Activated CD4-positive, alpha-beta T cell treated with anti-CD3 and anti-CD28 coated beads for 24 hours (primary cell): ENCODE results near the gene TRAPPC5.

Experiments
- DNase-seq, 2 donors: peaks; one replicate each; pipeline ENCODE4 v3.0.0-alpha.2; 2020; ENCODE audit warnings: low read depth in 2 of 2

Gene TRAPPC5

DNA sequence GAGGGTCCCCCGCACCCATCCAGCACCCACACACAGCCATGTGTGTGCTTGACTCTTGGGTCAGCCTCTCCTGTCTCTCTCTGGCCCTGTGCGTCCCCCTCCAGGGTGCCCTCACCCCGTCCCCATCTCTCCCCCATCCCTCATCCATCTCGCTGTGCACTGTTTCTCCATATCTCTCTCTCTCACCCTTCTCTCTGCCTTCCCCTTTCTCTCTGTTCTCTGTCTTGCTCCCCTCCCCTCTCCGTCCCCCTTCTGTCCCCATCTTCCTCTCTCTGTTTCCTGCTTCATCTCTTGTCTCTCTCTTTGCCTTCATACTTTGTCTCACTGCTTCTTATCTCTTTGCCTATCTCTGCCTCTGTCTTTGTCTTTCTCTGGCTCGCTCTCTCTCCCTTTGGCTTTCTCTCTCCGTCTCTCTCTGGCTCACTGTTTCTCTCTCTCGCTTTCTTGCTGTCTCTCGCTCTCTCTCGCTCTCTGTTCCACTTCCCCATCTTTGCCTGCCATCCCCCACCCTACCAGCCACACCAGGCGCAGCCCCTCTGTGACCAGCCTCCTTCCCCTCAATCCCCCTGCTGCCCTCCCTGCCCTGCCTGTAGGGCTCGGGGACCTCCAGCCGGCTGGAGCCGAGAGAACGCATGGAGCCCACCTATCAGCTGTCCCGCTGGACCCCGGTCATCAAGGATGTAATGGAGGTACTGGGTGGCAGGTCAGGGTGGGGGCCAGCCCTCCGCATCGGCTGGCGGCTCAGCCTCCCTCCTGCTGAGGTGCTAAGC lies 34.8 kb upstream of the TRAPPC5 start:
- DNase-seq = no peak

DNA sequence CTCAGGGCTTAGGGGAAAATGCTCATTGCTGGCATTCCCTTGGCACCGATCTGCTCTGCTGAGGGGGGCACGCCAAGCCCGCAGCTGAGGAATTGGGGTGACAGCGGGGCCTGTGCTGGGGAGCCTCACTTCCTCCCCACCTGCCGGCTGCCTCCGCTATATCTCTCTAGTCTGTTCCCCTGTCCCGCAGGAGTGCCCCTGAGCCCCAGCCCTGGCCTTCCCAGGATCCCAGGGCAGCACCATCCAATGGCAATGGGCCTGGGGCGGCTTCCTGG lies 34.3 kb upstream of the TRAPPC5 start:
- no peak for DNase-seq

DNA sequence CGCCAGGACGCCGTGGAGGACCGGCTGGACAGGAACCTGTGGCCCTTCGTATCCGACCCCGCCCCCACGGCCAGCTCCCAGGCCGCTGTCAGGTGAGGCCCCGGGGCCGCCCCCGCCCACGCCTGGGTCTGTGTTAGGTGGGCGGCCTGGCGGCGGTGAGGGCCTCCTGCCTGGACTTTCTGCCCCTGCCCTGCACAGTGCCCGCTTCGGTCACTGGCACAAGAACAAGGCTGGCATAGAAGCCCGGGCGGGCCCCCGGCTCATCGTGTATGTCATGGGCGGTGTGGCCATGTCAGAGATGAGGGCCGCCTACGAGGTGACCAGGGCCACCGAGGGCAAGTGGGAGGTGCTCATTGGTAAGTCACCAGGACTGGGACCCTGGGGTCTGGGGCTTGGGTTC lies 33.5 kb upstream of the TRAPPC5 start:
- no peak for DNase-seq

DNA sequence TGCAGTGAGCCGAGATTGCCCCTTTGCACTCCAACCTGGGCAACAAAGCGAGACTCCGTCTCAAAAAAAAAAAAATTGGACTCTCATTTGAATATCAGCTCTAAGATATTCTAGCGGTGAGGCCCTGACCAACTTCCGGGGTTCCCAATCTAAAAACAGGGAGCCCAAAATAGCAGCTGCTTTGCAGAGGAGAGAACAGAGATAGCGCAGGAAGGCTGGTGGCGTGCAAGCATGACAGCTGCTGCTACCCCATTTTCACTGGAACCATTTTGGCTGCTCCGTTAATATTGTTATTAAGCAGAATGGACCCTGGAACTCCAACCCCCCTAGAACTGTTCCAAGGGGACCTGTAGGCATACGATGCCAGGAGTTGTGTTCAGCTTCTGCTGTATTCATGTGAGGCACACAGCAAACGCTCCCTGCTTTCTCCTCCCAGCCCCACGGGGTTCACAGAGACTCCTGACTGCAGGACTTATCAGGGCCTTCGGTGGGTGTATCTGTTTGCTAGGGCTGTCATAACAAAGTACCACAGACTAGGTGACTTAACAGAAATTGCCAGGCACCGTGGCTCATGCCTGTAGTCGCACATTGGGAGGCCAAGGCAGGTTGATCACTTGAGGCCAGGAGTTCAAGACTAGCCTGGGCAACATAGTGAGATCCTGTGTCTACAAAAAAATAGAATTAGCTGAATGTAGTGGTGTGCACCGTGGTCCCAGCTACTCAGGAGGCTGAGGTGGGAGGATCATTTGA lies 32.2 kb upstream of the TRAPPC5 start:
- DNase-seq = no peak

DNA sequence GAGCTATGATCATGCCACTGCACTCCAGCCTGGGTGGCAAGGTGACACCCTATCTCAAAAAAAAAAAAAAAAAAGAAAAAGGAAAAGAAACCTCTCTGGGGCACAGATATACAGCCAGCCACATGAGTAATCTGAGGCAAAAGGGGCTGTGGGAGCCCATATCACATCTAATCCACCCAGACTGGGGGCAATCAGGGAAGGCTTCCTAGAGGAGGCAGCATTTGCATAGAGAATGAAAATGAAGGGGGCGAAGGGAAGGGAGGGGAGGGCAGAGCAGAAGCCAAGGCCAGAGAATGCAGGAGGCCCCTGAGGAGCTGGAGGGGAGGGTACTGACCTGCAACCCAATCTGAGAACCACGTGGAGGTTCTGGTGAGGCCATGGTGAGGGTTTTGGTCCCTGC lies 30.5 kb upstream of the TRAPPC5 start:
- DNase-seq = no peak

DNA sequence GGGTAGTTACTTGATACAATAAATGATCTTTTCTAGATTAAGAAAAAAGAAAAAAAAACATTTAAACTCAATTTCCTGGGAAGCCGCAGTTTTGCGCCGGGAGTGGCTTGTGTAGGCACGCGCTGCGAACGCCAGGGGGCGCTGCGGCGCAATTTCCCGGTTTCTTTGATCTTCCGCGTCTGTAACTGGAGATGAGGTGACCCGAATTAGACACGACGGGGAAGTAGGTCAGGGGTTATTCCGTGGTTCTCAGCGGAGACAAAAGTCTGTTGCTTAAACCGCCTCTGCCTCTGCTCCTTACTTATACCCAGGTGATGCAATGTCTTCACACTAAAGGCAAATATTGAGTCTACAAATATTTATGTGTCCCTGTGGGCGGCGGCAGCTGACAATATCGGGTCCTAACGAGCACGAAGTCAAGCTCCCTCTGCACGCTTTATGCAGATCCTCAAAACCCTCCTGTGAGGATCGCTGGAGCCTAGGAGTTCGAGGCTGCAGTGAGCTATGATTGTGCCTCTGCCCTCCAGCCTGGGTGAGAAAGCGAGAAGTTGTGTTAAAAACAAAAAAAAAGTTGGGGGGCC lies 28.5 kb upstream of the TRAPPC5 start:
- DNase-seq = peak; percentile 79 to 82

DNA sequence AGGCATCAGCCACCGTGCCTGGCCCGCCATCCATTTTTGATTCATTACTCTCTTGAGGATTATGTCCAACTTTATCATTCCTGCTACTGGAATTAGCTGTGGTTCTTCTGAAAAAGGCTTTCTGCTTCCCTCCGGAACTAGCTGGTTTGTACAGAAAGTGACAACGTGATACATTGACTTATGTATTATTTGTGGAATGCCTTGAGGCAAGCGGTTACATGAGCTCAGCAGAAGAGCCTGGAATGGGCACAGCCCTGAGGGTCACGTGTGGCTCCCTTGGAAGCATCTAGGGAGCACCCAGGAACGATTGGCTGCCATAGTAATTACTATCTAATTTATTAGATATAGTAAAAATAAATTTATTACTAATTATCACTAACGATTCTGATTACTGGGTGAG lies 26.2 kb upstream of the TRAPPC5 start:
- no peak for DNase-seq

DNA sequence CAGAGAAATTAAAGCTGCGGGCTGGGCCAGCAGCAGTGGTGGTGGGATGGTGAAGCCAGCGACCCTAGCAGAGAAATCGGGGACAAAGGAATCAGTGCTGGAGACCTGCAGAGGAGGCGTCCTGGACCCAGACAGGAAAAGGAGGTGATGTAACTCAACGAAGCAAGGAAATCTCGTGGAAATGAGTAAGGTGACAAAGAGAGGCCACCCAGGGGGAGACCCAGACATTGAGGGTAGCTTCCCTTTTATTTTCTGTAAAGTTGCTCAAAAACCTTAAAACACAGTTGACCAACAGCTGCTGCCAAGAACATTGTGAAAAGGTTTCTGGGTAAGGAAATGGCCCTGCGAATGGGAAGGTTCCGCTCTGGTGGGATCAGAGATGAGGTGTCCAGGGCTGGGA lies 25.1 kb upstream of the TRAPPC5 start:
- DNase-seq = no peak

DNA sequence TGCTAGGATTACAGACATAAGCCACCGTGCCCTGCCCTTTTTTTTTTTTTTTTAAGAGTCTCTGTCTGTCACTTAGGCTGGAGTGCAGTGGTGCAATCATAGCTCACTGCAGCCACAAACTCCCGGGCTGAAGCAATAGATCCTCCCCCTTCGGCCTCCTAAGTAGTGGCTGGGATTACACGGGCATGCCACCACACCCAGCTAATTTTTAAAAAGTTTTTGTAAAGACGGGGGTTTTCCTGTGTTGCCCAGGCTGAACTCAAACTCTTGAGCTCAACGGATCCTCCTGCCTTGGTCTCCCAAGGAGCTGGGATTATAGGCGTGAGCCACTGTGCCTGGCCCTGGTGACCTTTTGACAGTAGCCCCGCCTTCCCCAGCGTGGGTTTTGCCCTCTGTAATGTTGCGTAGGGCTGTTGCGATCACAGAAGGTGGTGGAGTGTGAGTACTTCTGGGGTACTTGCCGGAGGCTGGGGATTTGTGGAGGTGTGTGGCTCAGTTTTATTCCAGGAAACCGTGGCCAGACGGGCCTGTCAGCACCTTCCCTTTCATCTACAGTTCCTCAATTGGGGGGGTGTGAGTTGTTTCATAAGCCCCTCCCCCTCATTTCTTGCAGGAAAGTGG lies 23.4 kb upstream of the TRAPPC5 start:
- no peak for DNase-seq

DNA sequence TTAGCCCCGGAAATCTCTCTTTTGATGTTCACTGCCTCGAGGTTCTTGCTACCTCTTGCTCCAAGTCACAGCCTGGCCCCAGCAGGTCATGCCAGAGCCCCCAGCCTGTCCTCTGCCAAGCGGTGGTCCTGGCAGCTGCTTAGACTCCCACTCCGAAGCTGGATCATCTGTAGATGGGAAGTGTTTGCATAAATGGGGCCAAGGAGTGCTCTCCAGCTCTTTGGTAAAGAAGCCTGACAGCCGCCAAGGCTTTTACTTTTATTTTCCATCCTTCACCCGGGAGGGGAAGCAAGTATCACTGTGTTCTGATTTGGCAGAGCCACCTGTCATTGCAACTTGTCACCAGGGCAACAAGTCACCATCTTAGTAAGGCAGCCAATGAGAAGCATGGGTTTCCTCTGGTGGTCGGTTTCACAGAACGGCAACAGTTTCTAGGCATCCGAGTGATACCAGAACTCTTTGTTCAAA lies 22.4 kb upstream of the TRAPPC5 start:
- no peak for DNase-seq

DNA sequence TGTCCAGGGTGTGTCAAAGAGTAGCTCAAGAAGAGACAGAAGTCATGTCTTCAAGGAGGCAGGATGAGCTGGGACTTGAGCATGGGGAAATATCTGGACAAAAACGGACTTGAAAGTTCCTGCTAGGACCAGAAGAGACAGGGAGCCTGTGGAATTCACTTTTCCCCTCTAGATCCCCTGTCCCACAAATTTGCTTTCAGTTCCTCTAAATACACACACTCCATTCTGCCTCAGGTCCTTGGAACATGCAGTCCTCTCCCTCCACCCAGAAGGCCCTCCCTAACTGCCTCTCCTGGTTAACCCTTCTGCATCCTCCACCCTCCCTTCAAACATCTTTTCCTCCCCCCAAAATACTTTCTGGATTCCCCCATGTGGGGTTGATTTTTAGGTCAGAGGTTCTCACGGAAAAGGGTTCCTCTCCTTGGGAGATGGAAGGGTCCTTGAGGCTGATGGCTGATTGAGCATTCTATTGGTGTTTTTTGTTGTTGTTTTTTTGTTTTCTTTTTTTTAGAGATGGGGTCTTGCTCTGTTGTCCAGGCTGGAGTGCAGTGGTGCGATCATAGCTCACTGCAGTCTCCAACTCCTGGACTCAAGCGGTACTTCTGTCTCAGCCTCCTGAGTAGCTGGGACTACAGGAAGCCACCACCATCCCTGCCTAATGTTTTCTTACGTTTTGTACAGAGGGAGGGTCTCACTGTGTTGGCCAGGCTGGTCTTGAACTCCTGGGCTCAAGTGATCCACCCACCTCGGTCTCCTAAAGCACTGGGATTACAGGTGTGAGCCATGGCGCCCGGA lies 18.7 kb upstream of the TRAPPC5 start:
- DNase-seq = no peak

DNA sequence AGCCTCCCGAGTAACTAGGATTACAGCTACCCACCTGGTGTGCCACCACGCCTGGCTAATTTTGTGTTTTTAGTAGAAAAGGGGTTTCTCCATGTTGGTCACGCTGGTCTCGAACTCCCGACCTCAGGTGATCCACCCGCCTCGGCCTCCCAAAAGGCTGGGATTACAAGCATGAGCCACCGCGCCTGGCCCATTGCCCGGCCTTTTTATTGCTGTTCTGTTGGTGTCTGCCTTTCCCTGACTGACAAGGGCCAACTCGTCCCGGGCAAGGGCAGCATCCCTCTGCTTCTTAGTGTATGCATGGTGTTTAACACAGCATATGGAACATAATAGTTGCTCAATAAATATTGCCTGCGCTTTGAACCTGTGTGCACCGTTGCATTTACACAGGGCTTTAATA lies 18.0 kb upstream of the TRAPPC5 start:
- DNase-seq = no peak

DNA sequence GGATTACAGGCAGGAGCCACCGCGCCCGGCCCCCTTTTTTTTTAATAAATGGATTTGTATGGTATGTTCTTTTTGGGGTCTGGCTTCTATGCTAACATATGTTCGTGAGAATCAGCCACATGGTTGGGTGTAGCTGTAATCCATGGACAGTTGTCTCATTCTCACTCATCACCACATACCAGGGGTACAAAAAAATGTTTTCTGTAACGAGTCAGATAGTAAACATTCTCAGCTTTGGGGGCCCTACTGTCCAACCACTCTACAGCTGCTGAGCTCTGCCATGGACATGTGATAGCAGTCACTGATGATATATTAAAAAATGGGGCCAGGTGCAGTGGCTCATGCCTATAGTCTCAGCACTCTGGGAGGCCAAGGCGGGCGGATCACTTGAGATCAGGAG lies 16.9 kb upstream of the TRAPPC5 start:
- DNase-seq = no peak

DNA sequence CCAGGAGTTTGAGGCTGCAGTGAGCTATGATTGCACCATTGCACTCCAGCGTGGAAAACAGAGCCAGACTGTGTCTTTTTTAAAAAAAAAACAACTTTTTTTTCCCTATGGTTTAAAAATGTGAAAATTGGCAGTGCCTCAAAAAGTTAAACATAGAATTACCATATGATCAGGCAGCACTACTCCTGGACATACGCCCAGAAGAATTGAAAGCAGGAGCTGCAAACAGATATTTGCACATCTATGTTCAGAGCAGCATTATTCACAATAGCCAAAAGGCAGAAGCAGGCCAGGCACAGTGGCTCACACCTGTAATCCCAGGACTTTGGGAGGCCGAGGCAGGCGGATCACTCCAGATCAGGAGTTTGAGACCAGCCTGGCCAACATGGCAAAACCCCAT lies 15.6 kb upstream of the TRAPPC5 start:
- no peak for DNase-seq

DNA sequence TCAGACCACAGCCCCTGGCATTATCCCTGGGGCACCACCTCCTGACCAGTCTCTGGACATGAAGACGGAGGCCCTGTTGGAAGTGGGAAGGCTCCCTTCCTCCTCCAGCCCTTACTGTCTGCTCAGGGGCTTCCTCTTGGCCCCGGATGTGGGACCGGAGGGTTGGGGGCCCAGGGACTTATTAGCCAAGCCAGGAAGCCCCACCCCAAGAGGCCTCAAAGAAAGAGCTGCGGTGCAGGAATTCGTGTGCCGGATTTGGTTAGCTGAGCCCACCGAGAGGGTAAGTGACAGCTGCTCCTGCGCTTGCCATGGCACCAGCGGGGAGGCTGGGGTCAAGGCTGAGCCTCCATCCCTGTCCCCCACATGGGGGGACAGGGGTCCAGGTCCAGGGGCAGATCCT lies 11.8 kb upstream of the TRAPPC5 start, which contains the start of gene RETN:
RETN (plus strand) TSS at position 208 of the 400 bp plus-strand sequence. CDS start 278 bp downstream, outside the sequence.
- DNase-seq = no peak

DNA sequence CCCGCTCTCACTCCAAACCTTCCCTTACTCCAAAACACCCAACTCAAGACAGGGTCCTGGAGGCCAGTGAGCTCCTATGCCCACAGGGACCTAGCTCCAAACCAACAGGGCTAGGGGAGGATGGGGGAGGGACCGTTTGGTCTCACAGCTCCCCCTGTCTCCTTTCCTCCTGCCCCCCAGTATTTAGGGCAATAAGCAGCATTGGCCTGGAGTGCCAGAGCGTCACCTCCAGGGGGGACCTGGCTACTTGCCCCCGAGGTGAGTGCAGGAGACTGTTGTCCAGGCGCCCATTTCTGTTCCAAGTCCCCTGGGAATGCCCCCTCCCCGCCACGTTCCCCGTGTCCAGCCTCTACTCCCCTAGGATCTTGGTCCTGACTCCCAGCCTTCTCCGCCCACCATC lies 11.0 kb upstream of the TRAPPC5 start:
- no peak for DNase-seq

DNA sequence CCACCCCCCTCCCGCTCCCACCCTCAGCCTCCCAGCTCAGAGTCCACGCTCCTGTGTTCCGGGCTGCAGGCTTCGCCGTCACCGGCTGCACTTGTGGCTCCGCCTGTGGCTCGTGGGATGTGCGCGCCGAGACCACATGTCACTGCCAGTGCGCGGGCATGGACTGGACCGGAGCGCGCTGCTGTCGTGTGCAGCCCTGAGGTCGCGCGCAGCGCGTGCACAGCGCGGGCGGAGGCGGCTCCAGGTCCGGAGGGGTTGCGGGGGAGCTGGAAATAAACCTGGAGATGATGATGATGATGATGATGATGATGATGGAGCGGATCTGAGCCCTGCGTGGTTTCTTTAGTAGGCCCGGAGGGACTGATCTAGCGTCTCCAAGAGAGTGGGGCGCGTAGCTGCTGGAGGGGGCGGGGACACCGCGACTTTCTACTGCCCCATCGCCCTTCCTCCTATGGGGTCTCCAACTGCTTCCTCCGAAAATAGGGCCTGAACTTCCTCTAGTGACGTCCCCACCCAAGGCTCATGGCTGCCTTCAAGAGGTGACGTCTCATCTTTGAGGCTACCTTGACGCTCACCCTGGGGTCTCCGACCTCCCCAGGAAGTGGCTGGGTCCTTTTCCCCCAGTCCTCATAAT lies 10.4 kb upstream of the TRAPPC5 start:
- peak in 1 of 2 donors; percentile 19 for DNase-seq

DNA sequence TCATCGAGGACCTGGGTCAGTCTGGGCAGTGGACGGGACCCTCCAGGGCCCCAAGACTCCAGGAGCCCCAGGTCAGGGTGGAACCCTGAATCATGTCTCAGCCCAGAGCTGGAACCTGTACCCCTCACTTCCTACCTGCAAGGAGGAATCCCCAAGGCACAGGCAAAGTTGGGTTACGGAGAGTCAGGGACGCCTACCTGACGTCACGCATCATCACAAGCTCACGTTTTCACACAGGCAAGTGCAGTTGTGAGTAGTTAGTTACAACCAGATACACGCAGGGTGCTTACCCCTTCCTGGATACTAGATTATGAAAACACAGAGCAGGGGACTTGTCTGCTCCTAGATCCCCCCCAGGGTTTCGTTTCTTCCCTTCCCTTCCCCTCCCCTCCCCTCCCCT lies 9.8 kb upstream of the TRAPPC5 start:
- no peak for DNase-seq

DNA sequence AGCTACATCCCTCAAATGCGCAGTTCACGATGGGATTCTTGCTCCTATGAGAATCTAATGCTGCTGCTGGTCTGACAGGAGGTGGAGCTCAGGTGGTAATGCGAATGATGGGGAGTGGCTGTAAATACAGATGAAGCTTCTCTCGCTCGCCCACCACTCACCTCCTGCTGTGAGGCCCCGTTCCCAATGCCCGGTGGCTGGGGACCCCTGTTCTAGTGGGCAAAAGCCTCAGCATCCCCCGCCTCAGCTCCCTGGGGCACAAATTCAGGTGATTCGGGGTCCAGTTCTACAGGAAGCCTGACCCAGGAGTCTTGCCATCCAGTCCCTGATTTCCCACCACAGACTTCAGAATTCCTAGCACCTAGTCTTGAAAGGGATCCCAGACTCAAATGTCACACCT lies 8.1 kb upstream of the TRAPPC5 start:
- DNase-seq = no peak

DNA sequence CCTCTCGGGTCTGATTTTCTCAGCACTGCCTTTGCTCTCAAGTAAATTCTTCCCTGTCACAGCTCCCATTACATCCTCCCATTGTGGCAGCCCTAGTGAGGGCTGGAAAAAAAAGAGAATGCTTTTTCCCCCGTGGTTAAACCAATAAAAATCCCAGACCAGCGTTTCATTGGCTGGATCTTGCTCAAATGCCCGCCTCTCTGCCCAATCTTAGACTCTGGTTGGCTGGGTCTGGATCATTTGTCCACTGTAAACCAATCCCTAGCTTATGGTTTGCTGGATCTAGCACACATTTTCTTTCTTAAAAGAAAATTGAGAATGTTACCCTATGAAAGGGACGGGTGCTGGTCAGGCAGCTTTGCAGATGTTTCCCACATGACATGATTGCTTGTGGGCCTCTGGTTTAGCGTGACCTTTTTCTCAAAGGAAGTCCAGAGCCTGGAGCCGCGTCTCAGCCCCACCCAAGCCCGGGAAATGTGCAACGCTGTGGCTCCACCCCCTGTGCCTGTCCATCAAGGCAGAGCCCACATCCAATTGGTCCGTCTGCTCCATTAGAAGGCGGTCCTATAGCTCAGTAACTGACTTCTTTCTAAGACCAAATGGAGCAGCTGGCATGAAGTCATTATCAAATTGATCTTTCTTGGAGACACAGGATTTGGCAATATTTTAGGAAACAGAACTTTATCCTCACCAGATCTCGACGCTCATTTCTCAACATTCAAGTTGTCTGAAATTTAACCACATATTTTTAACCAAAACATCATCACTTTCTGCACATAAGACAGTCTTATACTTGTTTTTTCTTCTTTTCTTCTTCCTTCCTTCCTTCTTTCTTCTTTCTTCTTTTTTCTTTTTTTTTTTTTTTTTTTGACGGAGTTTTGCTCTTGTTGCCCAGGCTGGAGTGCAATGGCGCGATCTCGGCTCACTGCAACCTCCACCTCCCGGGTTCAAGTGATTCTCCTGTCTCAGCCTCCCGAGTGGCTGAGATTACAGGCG lies 6.3 kb upstream of the TRAPPC5 start:
- DNase-seq = no peak
